IMR-90 (cell line): ENCODE measurements around the gene MEF2C. TPM values are rescaled to one million over a fixed set of nuclear protein-coding genes. Genes with fewer than 3 reads are reported as not detected.

ENCODE experiments used
- ATAC-seq: fragments of 200-7000 bp; cut with Tn5 transposase; 2 replicates; pipeline ENCODE4 v1.9.1; 2020; ENCODE audit warnings: low read depth, mild to moderate bottlenecking, moderate library complexity
- BruUV-seq: library from RNA; stranded (reverse); fragments of 400-500 nt; replicated peaks from 2 replicates; lab custom pipeline; 2021; lab: Mats Ljungman, UMichigan
- CTCF ChIA-PET: fragments of 300-600 bp; formaldehyde crosslinking; extraction: SDS; loops from one replicate; lab custom pipeline; 2021; ENCODE audit warnings: antibody characterized with exemption; lab: Yijun Ruan, JAX
- POLR2A ChIA-PET: fragments of 300-600 bp; sonication (Branson Sonifier 250); formaldehyde crosslinking; loops from one replicate; lab custom pipeline; 2022; ENCODE audit warnings: antibody characterized with exemption; ENCODE audit not compliant: unreplicated experiment; lab: Charles Lee
- DNase-seq: peaks from one replicate; pipeline ENCODE4 v3.0.0; 2013
- H2AFZ ChIP-seq: replicated peaks from 2 replicates; pipeline ENCODE3; 2013; ENCODE audit warnings: low read length, mild to moderate bottlenecking; ENCODE audit not compliant: poor library complexity
- H2AK5ac ChIP-seq: 2 replicates; pipeline ENCODE4 v1.6.1; 2013; ENCODE audit warnings: low read depth, low read length, inconsistent platforms
- H2AK9ac ChIP-seq: replicated peaks from 2 replicates; pipeline ENCODE3; 2013; ENCODE audit warnings: mild to moderate bottlenecking, low read depth, low read length, moderate library complexity; ENCODE audit not compliant: poor library complexity
- H2BK120ac ChIP-seq: 2 replicates; pipeline ENCODE4 v1.6.1; 2013; ENCODE audit warnings: low read depth, low read length, inconsistent platforms
- H2BK15ac ChIP-seq: 3 replicates; pipeline ENCODE4 v1.6.1; 2013; ENCODE audit warnings: low read depth, low read length, inconsistent platforms
- H2BK20ac ChIP-seq: 2 replicates; pipeline ENCODE4 v1.6.1; 2013; ENCODE audit warnings: low read depth, mild to moderate bottlenecking, inconsistent platforms, low read length, moderate library complexity
- H2BK5ac ChIP-seq: 2 replicates; pipeline ENCODE4 v1.6.1; 2013; ENCODE audit warnings: mild to moderate bottlenecking, low read depth, low read length, inconsistent platforms; ENCODE audit not compliant: poor library complexity, severe bottlenecking
- H3K14ac ChIP-seq: replicated peaks from 2 replicates; pipeline ENCODE4 v1.6.1; 2013; ENCODE audit warnings: low read depth, low read length, inconsistent platforms
- H3K18ac ChIP-seq: 2 replicates; pipeline ENCODE4 v1.6.1; 2013; ENCODE audit warnings: low read depth, low read length, control low read depth
- H3K23ac ChIP-seq: 2 replicates; pipeline ENCODE4 v1.6.1; 2013; ENCODE audit warnings: low read depth, low read length, inconsistent platforms
- H3K27ac ChIP-seq: 2 replicates; pipeline ENCODE4 v1.5.1; 2013; ENCODE audit warnings: mild to moderate bottlenecking, control low read depth, low read length; ENCODE audit not compliant: insufficient read depth
- H3K27me3 ChIP-seq: 2 replicates; pipeline ENCODE4 v1.6.1; 2013; ENCODE audit warnings: low read length; ENCODE audit not compliant: control insufficient read depth, insufficient read depth
- H3K36me3 ChIP-seq: 2 replicates; pipeline ENCODE4 v1.6.1; 2013; ENCODE audit warnings: low read length, mixed read lengths; ENCODE audit not compliant: control insufficient read depth, insufficient read depth
- H3K4ac ChIP-seq: 2 replicates; pipeline ENCODE4 v1.6.1; 2013; ENCODE audit warnings: low read depth, low read length, inconsistent platforms
- H3K4me1 ChIP-seq: 2 replicates; pipeline ENCODE4 v1.6.1; 2013; ENCODE audit warnings: low read length, mixed read lengths; ENCODE audit not compliant: control insufficient read depth, insufficient read depth
- H3K4me2 ChIP-seq: 2 replicates; pipeline ENCODE4 v1.6.1; 2013; ENCODE audit warnings: low read depth, mild to moderate bottlenecking, control low read depth, low read length, moderate library complexity
- H3K4me3 ChIP-seq: 2 replicates; pipeline ENCODE4 v1.5.1; 2013; ENCODE audit warnings: low read depth, mild to moderate bottlenecking, control low read depth, low read length, moderate library complexity; ENCODE audit not compliant: insufficient read depth
- H3K56ac ChIP-seq: 2 replicates; pipeline ENCODE4 v1.6.1; 2013; ENCODE audit warnings: low read length, inconsistent platforms; ENCODE audit not compliant: insufficient read depth; ENCODE audit errors: extremely low read depth
- H3K79me1 ChIP-seq, 2 experiments: 2 replicates each; pipeline ENCODE4 v1.6.1; 2013; ENCODE audit warnings: low read length in 2 of 2, inconsistent platforms in 1 of 2, low read depth in 1 of 2
- H3K9ac ChIP-seq: 2 replicates; pipeline ENCODE4 v1.6.1; 2013; ENCODE audit warnings: low read depth, low read length, control low read depth
- H3K9me1 ChIP-seq: 2 replicates; pipeline ENCODE4 v1.6.1; 2013; ENCODE audit warnings: low read length, inconsistent platforms; ENCODE audit not compliant: insufficient read depth
- H3K9me3 ChIP-seq: 2 replicates; pipeline ENCODE4 v1.6.1; 2013; ENCODE audit warnings: low read length; ENCODE audit not compliant: control insufficient read depth, insufficient read depth
- H4K20me1 ChIP-seq: 2 replicates; pipeline ENCODE4 v1.6.1; 2013; ENCODE audit warnings: low read length, inconsistent platforms; ENCODE audit not compliant: insufficient read depth
- H4K5ac ChIP-seq: 2 replicates; pipeline ENCODE4 v1.6.1; 2013; ENCODE audit warnings: mild to moderate bottlenecking, low read depth, low read length, control low read depth
- H4K8ac ChIP-seq, 2 experiments: 2 replicates each; pipeline ENCODE4 v1.6.1; 2013; ENCODE audit warnings: low read depth in 2 of 2, low read length in 2 of 2, control low read depth in 1 of 2, inconsistent platforms in 1 of 2
- H4K91ac ChIP-seq: 2 replicates; pipeline ENCODE4 v1.6.1; 2013; ENCODE audit warnings: low read depth, low read length, inconsistent platforms; ENCODE audit not compliant: insufficient read depth
- MAZ ChIP-seq: IDR thresholded peaks from 2 replicates; pipeline ENCODE4 v1.6.1; 2012; ENCODE audit warnings: low read depth, mild to moderate bottlenecking, low read length, improper control_type of control experiment, moderate library complexity, borderline replicate concordance
- WGBS, 2 experiments: methylation state at CpG; one replicate each; pipeline versions ENCODE4 v1.1.5 to v1.1.7; 2013; ENCODE audit warnings: missing lambda C conversion rate in 2 of 2; ENCODE audit not compliant: insufficient read length in 1 of 2; ENCODE audit errors: extremely low coverage in 2 of 2; 5-methylcytosine and 5-hydroxymethylcytosine counted together
- dilution Hi-C: fragments of 300-500 bp; cut with HindIII; formaldehyde crosslinking; loops from one replicate; pipeline ENCODE4 v1.14.3; 2018; ENCODE audit warnings: low sequenced_read_pairs; ENCODE audit not compliant: unreplicated experiment
- in situ Hi-C: fragments of 300-500 bp; cut with MboI; formaldehyde crosslinking; loops from 3 replicates; pipeline ENCODE4 v1.14.3; 2019; ENCODE audit warnings: low sequenced_read_pairs, inconsistent platforms, mixed read lengths
- intact Hi-C: fragments of 100-400 bp; cut with micrococcal nuclease; formaldehyde crosslinking; loops from 2 replicates; pipeline ENCODE4 v1.10.0; 2022
- polyA plus RNA-seq, 3 experiments: library from polyadenylated mRNA; depleted of rRNA; stranded (reverse); fragments of >200 nt; gene quantifications; 2 replicates each; pipeline ENCODE4 v1.2.3, GENCODE V29; 2012; ENCODE audit warnings: low replicate concordance in 1 of 3
- total RNA-seq: library from RNA; depleted of rRNA; stranded (reverse); fragments of >200 nt; gene quantifications from 2 replicates; pipeline ENCODE4 v1.2.3, GENCODE V29; 2012
- TF ChIP-seq, protein P1 (sequence below): fragments of 150-350 bp; IDR thresholded peaks from 2 replicates; pipeline ENCODE4 v1.6.1; 2016; ENCODE audit warnings: low read depth, mild to moderate bottlenecking, low read length, moderate library complexity, borderline replicate concordance

Gene MEF2C
- total and polyA plus RNA-seq, 2 of the 4 experiments (the other 2 are of a cell fraction), result 1.5 to 6.8 TPM

DNA sequence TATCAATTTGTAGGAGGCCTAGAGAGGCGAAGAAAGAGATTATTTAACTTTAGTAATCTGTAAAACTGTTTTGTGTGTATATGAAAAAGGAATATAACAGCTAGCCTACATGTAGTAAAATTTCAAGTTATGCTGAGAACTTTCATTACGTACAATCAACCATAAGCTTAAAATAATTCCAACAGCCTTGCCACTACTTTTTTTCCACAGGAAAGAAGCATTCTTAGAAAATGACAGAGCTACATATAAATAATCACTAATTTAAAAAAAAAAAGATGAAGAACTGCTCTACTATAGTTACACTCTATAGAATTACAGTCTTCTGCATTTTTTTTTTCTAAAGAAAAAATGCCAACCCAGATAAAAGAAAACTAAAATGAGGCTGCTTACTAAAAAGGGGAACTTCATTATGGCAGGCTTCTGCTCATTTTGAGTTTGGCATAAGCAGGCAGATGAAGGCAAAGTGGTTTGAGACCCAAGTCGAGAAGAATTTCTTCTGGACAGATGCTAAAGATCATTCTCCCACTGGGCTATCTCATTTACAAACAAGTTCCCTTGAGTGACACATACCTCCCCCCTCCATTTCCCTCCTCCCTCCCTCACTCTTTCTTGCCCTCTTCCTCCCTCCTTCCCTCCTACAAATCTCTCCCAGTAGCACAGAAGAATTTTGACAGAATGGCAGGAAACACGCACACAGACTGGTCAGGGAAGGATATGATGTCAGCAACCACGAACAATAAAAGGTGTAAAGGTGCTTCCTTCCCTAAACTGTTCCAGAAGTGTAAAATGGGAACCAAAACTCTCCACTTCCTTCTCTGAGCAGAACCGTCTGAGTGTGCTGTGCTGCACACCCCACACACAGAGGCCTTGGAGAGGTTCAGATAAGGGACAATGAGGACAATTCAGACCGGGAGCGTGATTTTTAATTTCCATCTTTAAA is 56.1 kb downstream of the MEF2C start:
- H2AK9ac ChIP-seq, result no peak overlapping the region
- no peak overlapping the region for H3K56ac ChIP-seq
- H3K9me1 ChIP-seq, result peaks cover 4% of the 10 kb centered on the region
- H3K18ac ChIP-seq, result peak overlapping the region; percentile 98
- ATAC-seq (peak; percentile 53), DNase-seq (peak; percentile 90)
- no CpG with 5 or more reads among the region's 8 CpGs for WGBS, 2 experiments
- peak overlapping the region; percentile 40; the same call in 1 of the 3 replicates for H2BK15ac ChIP-seq
- BruUV-seq, result no TSS peak
- peak overlapping the region; percentile 44; the same call in 1 of the 2 replicates for H2AK5ac ChIP-seq
- no peaks in the 10 kb centered on the region for H3K9me3 ChIP-seq
- peak overlapping the region; percentile 94 for H2BK5ac ChIP-seq
- H3K79me1 ChIP-seq, result peaks cover 0 to 9% of the 10 kb centered on the region in 2 experiments; a peak in 2 of 4 replicates
- peak overlapping the region; percentile 7 to 75; a peak in 3 of 4 replicates for H4K8ac ChIP-seq
- peaks cover 13% of the 10 kb centered on the region for H3K4me1 ChIP-seq
- H3K36me3 ChIP-seq, result no peaks in the 10 kb centered on the region
- no peaks in the 10 kb centered on the region for H4K20me1 ChIP-seq
- 0 out of 2 replicates have a peak overlapping the region, but pooled peaks have one; percentile 2 for H3K9ac ChIP-seq
- peak overlapping the region; percentile 64 for H3K14ac ChIP-seq
- H4K91ac ChIP-seq, result peak overlapping the region; percentile 59; the same call in 1 of the 2 replicates
- peak overlapping the region; percentile 99 for H4K5ac ChIP-seq
- intact Hi-C loops, result loop anchor here (5.0 kb wide), 1 partner anchor 40 kb away; no protein-coding TSS in a partner anchor
- ChIA-PET POLR2A (interaction anchor here (0.6 to 0.7 kb wide), 2 partner anchors 11 to 183 kb away, joined by 4 to 6 read pairs; no protein-coding TSS in a partner anchor), CTCF (no interaction called here)
- peak overlapping the region; percentile 68; the same call in 1 of the 2 replicates for H3K23ac ChIP-seq
- H3K4me2 ChIP-seq, result peak overlapping the region; percentile 96
- H2BK120ac ChIP-seq, result peak overlapping the region; percentile 52
- H3K4ac ChIP-seq, result peak overlapping the region; percentile 75
- in situ Hi-C loops, result no loop called here
- H3K4me3 ChIP-seq, result peak overlapping the region; percentile 27; the same call in 1 of the 2 replicates
- no peaks in the 10 kb centered on the region for H3K27me3 ChIP-seq
- H3K27ac ChIP-seq, result peak overlapping the region; percentile 68; the same call in 1 of the 2 replicates
- H2BK20ac ChIP-seq, result peak overlapping the region; percentile 37; the same call in 1 of the 2 replicates
- peak overlapping the region; percentile 88 for H2AFZ ChIP-seq
- dilution Hi-C loops, result no loop called here
- TF ChIP-seq MAZ, result peak; percentile 40; the same call in 1 of the 2 replicates
- TF ChIP-seq, protein P1, sequence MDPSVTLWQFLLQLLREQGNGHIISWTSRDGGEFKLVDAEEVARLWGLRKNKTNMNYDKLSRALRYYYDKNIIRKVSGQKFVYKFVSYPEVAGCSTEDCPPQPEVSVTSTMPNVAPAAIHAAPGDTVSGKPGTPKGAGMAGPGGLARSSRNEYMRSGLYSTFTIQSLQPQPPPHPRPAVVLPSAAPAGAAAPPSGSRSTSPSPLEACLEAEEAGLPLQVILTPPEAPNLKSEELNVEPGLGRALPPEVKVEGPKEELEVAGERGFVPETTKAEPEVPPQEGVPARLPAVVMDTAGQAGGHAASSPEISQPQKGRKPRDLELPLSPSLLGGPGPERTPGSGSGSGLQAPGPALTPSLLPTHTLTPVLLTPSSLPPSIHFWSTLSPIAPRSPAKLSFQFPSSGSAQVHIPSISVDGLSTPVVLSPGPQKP, result no peak
